ENCODE results near the gene RPTOR.

GRCh38 chr17:80970762-80971703 is 426.4 kb downstream of the RPTOR start:
- TF ChIP-seq CTCF (IDR thresholded peaks at IDR 0.05) (no peak), POLR2AphosphoS5 (IDR thresholded peaks at IDR 0.05; ENCODE audit: low read depth, low read length) (no peak)
